B cell (primary cell): ENCODE measurements around the gene CRK. TPM values are rescaled to one million over a fixed set of nuclear protein-coding genes. Genes with fewer than 3 reads are reported as not detected.
"Not testable (repeated sequence)": the region's sequence is repeated elsewhere in the genome, so short reads cannot be mapped to it uniquely, and the experiment has no call there.

Source experiments
- ATAC-seq: fragments of 200-7000 bp; cut with Tn5 transposase; one replicate; pipeline ENCODE4 v1.10.0; 2021; ENCODE audit warnings: low read depth, mild to moderate bottlenecking, moderate number of reproducible peaks, moderate library complexity
- CTCF ChIA-PET: fragments of 350-600 bp; sonication (Branson Sonifier 250); formaldehyde crosslinking; loops from one replicate; lab custom pipeline; 2021; ENCODE audit warnings: antibody characterized with exemption, inconsistent platforms; lab: Charles Lee
- POLR2A ChIA-PET: fragments of 350-600 bp; sonication (Branson Sonifier 250); formaldehyde crosslinking; loops from one replicate; lab custom pipeline; 2021; ENCODE audit warnings: antibody characterized with exemption; lab: Charles Lee
- DNase-seq: peaks from one replicate; pipeline ENCODE4 v3.0.0; 2013
- H2AFZ ChIP-seq: 2 replicates; pipeline ENCODE4 v1.6.1; 2012; ENCODE audit warnings: mild to moderate bottlenecking, low read depth, low read length; ENCODE audit not compliant: insufficient read depth, poor library complexity, severe bottlenecking
- H3K27ac ChIP-seq, 2 donors: 1 replicate in 1 of 2; 2 replicates in 1 of 2; pipeline ENCODE4 v1.5.1; 2012 to 2013; ENCODE audit warnings: low read length in 2 of 2, mild to moderate bottlenecking in 2 of 2, moderate library complexity in 1 of 2
- H3K27me3 ChIP-seq, 4 experiments: fragments of 200-600 bp in 1 of 4; sonication (generic) in 1 of 4; replicated peaks in 1 of 4; 1 replicate in 2 of 4; 2 replicates in 2 of 4; pipeline versions ENCODE4 v1.6.1 to v1.7.0; 2013 to 2016; ENCODE audit warnings: low read length in 3 of 4, mild to moderate bottlenecking in 2 of 4, mixed read lengths in 1 of 4, moderate library complexity in 1 of 4; ENCODE audit not compliant: insufficient read depth in 4 of 4, control insufficient read depth in 3 of 4; ENCODE audit errors: control extremely low read depth in 1 of 4
- H3K36me3 ChIP-seq, 2 experiments: replicated peaks in 1 of 2; 1 replicate in 1 of 2; 2 replicates in 1 of 2; pipeline versions ENCODE4 v1.6.1 to v1.7.1; 2013; ENCODE audit warnings: low read length in 1 of 2; ENCODE audit not compliant: insufficient read depth in 2 of 2, control insufficient read depth in 1 of 2; ENCODE audit errors: control extremely low read depth in 1 of 2, extremely low read depth in 1 of 2
- H3K4me1 ChIP-seq, 2 donors: fragments of 200-600 bp in 1 of 2; sonication (generic) in 1 of 2; 1 replicate in 1 of 2; 2 replicates in 1 of 2; pipeline versions ENCODE4 v1.5.1 to v1.6.1; 2013 to 2017; ENCODE audit warnings: low read length in 2 of 2; ENCODE audit not compliant: control insufficient read depth in 2 of 2, insufficient read depth in 2 of 2
- H3K4me2 ChIP-seq: replicated peaks from 2 replicates; pipeline ENCODE3; 2012; ENCODE audit warnings: mild to moderate bottlenecking, low read depth, low read length; ENCODE audit not compliant: poor library complexity, severe bottlenecking
- H3K4me3 ChIP-seq, 5 experiments: fragments of 200-600 bp in 1 of 5; sonication (generic) in 1 of 5; 1 replicate in 3 of 5; 2 replicates in 2 of 5; pipeline versions ENCODE4 v1.5.1 to v1.7.0; 2011 to 2016; ENCODE audit warnings: low read length in 4 of 5, mild to moderate bottlenecking in 4 of 5, low read depth in 2 of 5, control low read depth in 1 of 5, moderate library complexity in 1 of 5; ENCODE audit not compliant: insufficient read depth in 1 of 5; ENCODE audit errors: control extremely low read depth in 1 of 5, extremely low read depth in 1 of 5
- H3K79me2 ChIP-seq: fragments of 200-600 bp; sonication (generic); one replicate; pipeline ENCODE4 v1.6.0; 2016; ENCODE audit warnings: low read length; ENCODE audit not compliant: control insufficient read depth, insufficient read depth
- H3K9ac ChIP-seq: fragments of 200-600 bp; sonication (generic); 2 replicates; pipeline ENCODE4 v1.6.1; 2017; ENCODE audit warnings: mild to moderate bottlenecking, low read length, moderate library complexity
- H3K9me3 ChIP-seq, 3 donors: one replicate each; pipeline versions ENCODE4 v1.6.1 to v1.7.1; 2013; ENCODE audit warnings: low read length in 2 of 3; ENCODE audit not compliant: control insufficient read depth in 2 of 3, insufficient read depth in 1 of 3; ENCODE audit errors: control extremely low read depth in 1 of 3
- H4K20me1 ChIP-seq: 2 replicates; pipeline ENCODE4 v1.6.0; 2012; ENCODE audit warnings: mild to moderate bottlenecking, low read length; ENCODE audit not compliant: insufficient read depth, control insufficient read depth, poor library complexity, severe bottlenecking
- H3K27ac Mint-ChIP-seq: one replicate; pipeline ENCODE4 v1.8.0; 2021; ENCODE audit warnings: mixed read lengths
- H3K27me3 Mint-ChIP-seq: one replicate; pipeline ENCODE4 v1.8.0; 2021; ENCODE audit warnings: mixed read lengths
- H3K4me1 Mint-ChIP-seq: one replicate; pipeline ENCODE4 v1.8.0; 2021; ENCODE audit warnings: mixed read lengths
- H3K4me3 Mint-ChIP-seq: one replicate; pipeline ENCODE4 v1.8.0; 2021; ENCODE audit warnings: mixed read lengths
- H3K9me3 Mint-ChIP-seq: one replicate; pipeline ENCODE4 v1.8.0; 2022; ENCODE audit warnings: mixed read lengths; ENCODE audit not compliant: insufficient read depth
- CTCF ChIP-seq: fragments of 200-600 bp; IDR thresholded peaks from one replicate; pipeline ENCODE4 v1.8.0; 2022; ENCODE audit warnings: antibody characterized with exemption, mild to moderate bottlenecking
- EZH2 ChIP-seq: IDR thresholded peaks from 2 replicates; pipeline ENCODE4 v1.6.1; 2012; ENCODE audit warnings: borderline replicate concordance, low read depth, mild to moderate bottlenecking, moderate library complexity, low read length; ENCODE audit not compliant: insufficient read depth, poor library complexity, severe bottlenecking
- WGBS: methylation state at CpG from one replicate; pipeline ENCODE4 v1.1.5; 2013; ENCODE audit warnings: missing lambda C conversion rate; ENCODE audit not compliant: insufficient coverage; 5-methylcytosine and 5-hydroxymethylcytosine counted together
- intact Hi-C: fragments of 100-400 bp; cut with micrococcal nuclease; formaldehyde crosslinking; loops from one replicate; pipeline ENCODE4 v1.10.0; 2022
- polyA plus RNA-seq: library from polyadenylated mRNA; depleted of rRNA; stranded (reverse); fragments of >200 nt; gene quantifications from 2 replicates; pipeline ENCODE4 v1.2.3, GENCODE V29; 2012
- total RNA-seq, 2 donors: library from RNA; stranded (reverse); fragments of 120-200 nt in 1 of 2; gene quantifications; 1 replicate in 1 of 2; 2 replicates in 1 of 2; pipeline versions ENCODE4 v1.2.3 to v1.2.4, GENCODE V29; 2013 to 2022

Gene CRK
- total and polyA plus RNA-seq, 2 donors (not counting 1 experiment from before 2014, with no cell fraction given): 8.2 to 36.4 TPM

GRCh38 chr17:1420163-1420562 lies 35.9 kb downstream of the CRK start:
- H4K20me1 ChIP-seq: peaks cover 21% of the 10 kb centered on the region
- ATAC-seq (no peak), DNase-seq (no peak)
- H3K4me3 ChIP-seq: no peak overlapping the region
- H3K27me3 ChIP-seq: no peaks in the 10 kb centered on the region
- intact Hi-C loops: no loop called here
- H3K4me2 ChIP-seq: no peak overlapping the region
- H3K79me2 ChIP-seq: peaks cover 23% of the 10 kb centered on the region
- H3K4me1 ChIP-seq: no peaks in the 10 kb centered on the region
- no peak overlapping the region for H3K27ac Mint-ChIP-seq
- no peak overlapping the region for H3K27ac ChIP-seq
- H3K4me3 Mint-ChIP-seq: no peak overlapping the region
- H3K9ac ChIP-seq: no peak overlapping the region
- no peaks in the 10 kb centered on the region for H3K9me3 Mint-ChIP-seq
- no peaks in the 10 kb centered on the region for H3K27me3 Mint-ChIP-seq
- H3K4me1 Mint-ChIP-seq: no peaks in the 10 kb centered on the region
- H3K36me3 ChIP-seq: peaks cover 9 to 29% of the 10 kb centered on the region in 2 experiments
- TF ChIP-seq EZH2 (no peak), CTCF (no peak)
- ChIA-PET POLR2A (no interaction called here), CTCF (no interaction called here)
- no peak overlapping the region for H2AFZ ChIP-seq
- WGBS: 97% methylated on average over 3 of the region's 11 CpGs
- H3K9me3 ChIP-seq: no peaks in the 10 kb centered on the region

- H3K27me3 Mint-ChIP-seq, H3K4me1 ChIP-seq, H3K4me2 ChIP-seq, H4K20me1 ChIP-seq, DNase-seq, H3K9ac ChIP-seq, intact Hi-C loops, H3K9me3 ChIP-seq, H3K4me1 Mint-ChIP-seq, H2AFZ ChIP-seq, H3K79me2 ChIP-seq, H3K9me3 Mint-ChIP-seq, H3K4me3 ChIP-seq, H3K27ac Mint-ChIP-seq, H3K4me3 Mint-ChIP-seq, H3K27ac ChIP-seq, H3K27me3 ChIP-seq, ATAC-seq: not testable (repeated sequence)
- ChIA-PET CTCF (interaction anchor here (1.0 kb wide), 1 partner anchor 53 kb away, joined by 3 read pairs; no protein-coding TSS in a partner anchor), POLR2A (interaction anchor here (0.9 kb wide), 1 partner anchor 53 kb away, joined by 12 read pairs; no protein-coding TSS in a partner anchor)
- 98% methylated on average over 9 of the region's 10 CpGs for WGBS
- H3K36me3 ChIP-seq: peaks cover 9 to 22% of the 10 kb centered on the region in 2 experiments
Observed at GRCh38 chr17:1418476-1418875, 37.6 kb downstream of the CRK start.
